Left lung (tissue), 10 donors: ENCODE measurements around the gene ARL5A. TPM values are rescaled to one million over a fixed set of nuclear protein-coding genes. Genes with fewer than 3 reads are reported as not detected.
A peak's percentile ranks its signal among the peaks of the same experiment; 100 is the strongest.

Experiments used
- ATAC-seq: fragments of 200-7000 bp; cut with Tn5 transposase; one replicate; pipeline ENCODE4 v1.9.1; 2020; ENCODE audit warnings: moderate library complexity
- DNase-seq, 4 donors: peaks; one replicate each; pipeline ENCODE4 v3.0.0-alpha.2; 2013 to 2020
- H3K27ac ChIP-seq, 2 donors: fragments of 200-600 bp; sonication (generic) in 1 of 2; one replicate each; pipeline versions ENCODE4 v1.5.0 to v1.8.0; 2020 to 2021
- H3K27me3 ChIP-seq, 2 donors: fragments of 200-600 bp; sonication (generic) in 1 of 2; one replicate each; pipeline versions ENCODE4 v1.5.0 to v1.8.0; 2020 to 2021
- H3K36me3 ChIP-seq, 2 donors: fragments of 200-600 bp; sonication (generic) in 1 of 2; one replicate each; pipeline versions ENCODE4 v1.5.0 to v1.8.0; 2020 to 2021
- H3K4me1 ChIP-seq, 2 donors: fragments of 200-600 bp; one replicate each; pipeline ENCODE4 v1.8.0; 2021
- H3K4me3 ChIP-seq, 2 donors: fragments of 200-600 bp; sonication (generic) in 1 of 2; one replicate each; pipeline versions ENCODE4 v1.5.0 to v1.8.0; 2020 to 2021; ENCODE audit warnings: mild to moderate bottlenecking in 1 of 2
- H3K9me3 ChIP-seq, 2 donors: fragments of 200-600 bp; sonication (generic) in 1 of 2; one replicate each; pipeline versions ENCODE4 v1.5.0 to v1.8.0; 2020 to 2021
- intact Hi-C, 2 donors: fragments of 100-400 bp; cut with DNase I; formaldehyde crosslinking; loops; one replicate each; pipeline versions ENCODE4 v1.11.2 to v1.14.2; 2022
- polyA plus RNA-seq, 6 donors: library from polyadenylated mRNA; unstranded; fragments of 120-200 nt; gene quantifications; one replicate each; pipeline ENCODE4 v1.2.1, GENCODE V29; 2013; ENCODE audit not compliant: insufficient read length in 6 of 6
- total RNA-seq, 2 donors: library from RNA; stranded (reverse); fragmentation: NEBNext Ultra II Directional; extraction: Animal tissue kit (Norgen Biotek cat#: 25700); gene quantifications; one replicate each; pipeline ENCODE4 v1.2.1, GENCODE V29; 2021
- TF ChIP-seq, protein P1 (sequence below), 2 donors: fragments of 200-600 bp; sonication (generic) in 1 of 2; IDR thresholded peaks; one replicate each; pipeline versions ENCODE4 v1.5.0 to v1.8.0; 2021; ENCODE audit warnings: antibody characterized with exemption in 2 of 2
- donor health status: DM: no; HTN: yes; CAD: no.
- donor health status: DM: no; HTN: no; CAD: no.

Gene ARL5A
- total and polyA plus RNA-seq, 8 donors = 41.2 to 58.0 (median 48.6) TPM

GRCh38 chr2:151828890-151829324 is 686 bp upstream of the ARL5A start:
- no peak for ATAC-seq
- intact Hi-C loops = no loop called here

DNA sequence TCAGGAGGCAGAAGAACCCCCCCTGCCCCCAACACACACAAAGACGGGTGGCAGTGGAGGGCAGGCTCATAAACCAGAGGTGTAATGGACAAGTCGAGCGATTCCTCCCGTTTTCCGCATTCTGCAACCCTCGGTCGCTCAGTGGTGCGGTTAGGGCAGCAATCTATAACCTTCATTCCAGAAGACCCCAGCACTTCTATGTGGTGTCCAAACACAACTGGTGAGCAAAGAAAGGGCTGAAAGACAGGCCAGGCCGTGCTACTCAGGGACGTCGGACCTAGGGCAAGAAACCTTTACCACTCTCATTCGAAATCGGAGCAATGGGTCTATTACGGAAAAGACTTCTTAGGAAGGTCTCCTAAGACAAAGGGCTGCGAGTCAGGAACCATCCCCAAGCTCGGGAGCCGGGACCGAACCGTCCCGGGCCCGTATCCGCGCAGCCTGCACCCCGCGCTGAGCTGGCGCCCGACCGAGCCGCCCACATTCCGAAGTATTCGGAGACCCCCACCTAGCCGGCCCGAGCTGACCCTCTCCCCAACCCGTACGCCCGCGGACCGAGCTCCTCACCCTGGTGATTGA is 568 bp downstream of the ARL5A start:
- DNase-seq = peak in 2 of 4 donors; percentile 27 to 44
- peak; percentile 36 for ATAC-seq
- no peaks in the 10 kb centered on the region for H3K36me3 ChIP-seq
- peak overlapping the region; percentile 84 to 90 for H3K27ac ChIP-seq
- H3K9me3 ChIP-seq = no peaks in the 10 kb centered on the region
- intact Hi-C loops = no loop called here
- H3K4me3 ChIP-seq = peak overlapping the region; percentile 76 to 79
- H3K4me1 ChIP-seq = peaks cover 19 to 45% of the 10 kb centered on the region in 2 donors
- TF ChIP-seq, protein P1, sequence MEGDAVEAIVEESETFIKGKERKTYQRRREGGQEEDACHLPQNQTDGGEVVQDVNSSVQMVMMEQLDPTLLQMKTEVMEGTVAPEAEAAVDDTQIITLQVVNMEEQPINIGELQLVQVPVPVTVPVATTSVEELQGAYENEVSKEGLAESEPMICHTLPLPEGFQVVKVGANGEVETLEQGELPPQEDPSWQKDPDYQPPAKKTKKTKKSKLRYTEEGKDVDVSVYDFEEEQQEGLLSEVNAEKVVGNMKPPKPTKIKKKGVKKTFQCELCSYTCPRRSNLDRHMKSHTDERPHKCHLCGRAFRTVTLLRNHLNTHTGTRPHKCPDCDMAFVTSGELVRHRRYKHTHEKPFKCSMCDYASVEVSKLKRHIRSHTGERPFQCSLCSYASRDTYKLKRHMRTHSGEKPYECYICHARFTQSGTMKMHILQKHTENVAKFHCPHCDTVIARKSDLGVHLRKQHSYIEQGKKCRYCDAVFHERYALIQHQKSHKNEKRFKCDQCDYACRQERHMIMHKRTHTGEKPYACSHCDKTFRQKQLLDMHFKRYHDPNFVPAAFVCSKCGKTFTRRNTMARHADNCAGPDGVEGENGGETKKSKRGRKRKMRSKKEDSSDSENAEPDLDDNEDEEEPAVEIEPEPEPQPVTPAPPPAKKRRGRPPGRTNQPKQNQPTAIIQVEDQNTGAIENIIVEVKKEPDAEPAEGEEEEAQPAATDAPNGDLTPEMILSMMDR (IDR thresholded peaks at IDR 0.05) = no peak
- H3K27me3 ChIP-seq = no peaks in the 10 kb centered on the region

More at GRCh38 chr2:151828890-151829324, 686 bp upstream of the ARL5A start:
- Histone ChIP-seq H3K9me3 (no peaks in the 10 kb centered on the region), H3K36me3 (no peaks in the 10 kb centered on the region), H3K27ac (peak overlapping the region; percentile 84 to 90), H3K27me3 (no peaks in the 10 kb centered on the region), H3K4me3 (peak overlapping the region; percentile 76 to 79), H3K4me1 (peaks cover 17 to 41% of the 10 kb centered on the region in 2 donors)
- TF ChIP-seq, protein P1 (IDR thresholded peaks at IDR 0.05) = no peak
- no peak for DNase-seq

DNA sequence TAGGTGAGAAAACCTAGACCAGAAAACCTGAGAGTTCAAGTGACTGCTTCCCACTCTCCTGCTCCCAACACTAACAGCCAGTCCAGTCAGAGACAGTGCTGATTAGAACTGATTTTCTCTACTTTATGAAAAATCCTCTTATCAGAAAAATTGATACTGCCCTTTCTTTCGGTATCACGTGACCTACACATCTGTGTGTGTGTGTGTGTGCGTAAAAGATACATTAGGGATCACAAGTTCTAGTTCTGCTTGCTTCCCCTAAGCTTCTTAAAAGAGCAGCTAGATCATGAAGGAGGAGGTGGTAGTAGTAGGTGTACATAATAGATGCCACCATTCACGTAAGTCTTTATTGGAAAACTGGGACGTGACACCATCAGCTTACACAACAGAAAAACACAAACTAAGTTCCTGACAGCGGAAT is 1.5 kb downstream of the ARL5A start:
- Histone ChIP-seq H3K27me3 (no peaks in the 10 kb centered on the region), H3K9me3 (no peaks in the 10 kb centered on the region), H3K4me3 (peak overlapping the region; percentile 76 to 79), H3K27ac (no peak overlapping the region), H3K4me1 (peaks cover 19 to 45% of the 10 kb centered on the region in 2 donors), H3K36me3 (no peaks in the 10 kb centered on the region)
- no peak for ATAC-seq
- TF ChIP-seq, protein P1 (IDR thresholded peaks at IDR 0.05) = no peak
- intact Hi-C loops = no loop called here
- DNase-seq = no peak

- DNase-seq = no peak
- Histone ChIP-seq H3K27me3 (no peaks in the 10 kb centered on the region), H3K27ac (peak overlapping the region in 1 of 2 donors; percentile 5), H3K36me3 (no peaks in the 10 kb centered on the region), H3K4me3 (no peak overlapping the region), H3K4me1 (peaks cover 19 to 45% of the 10 kb centered on the region in 2 donors), H3K9me3 (no peaks in the 10 kb centered on the region)
- ATAC-seq = no peak
- intact Hi-C loops = no loop called here
- TF ChIP-seq, protein P1 (IDR thresholded peaks at IDR 0.05) = no peak
These were observed 3.3 kb downstream of the ARL5A start for GRCh38 chr2:151824886-151825285.

DNA sequence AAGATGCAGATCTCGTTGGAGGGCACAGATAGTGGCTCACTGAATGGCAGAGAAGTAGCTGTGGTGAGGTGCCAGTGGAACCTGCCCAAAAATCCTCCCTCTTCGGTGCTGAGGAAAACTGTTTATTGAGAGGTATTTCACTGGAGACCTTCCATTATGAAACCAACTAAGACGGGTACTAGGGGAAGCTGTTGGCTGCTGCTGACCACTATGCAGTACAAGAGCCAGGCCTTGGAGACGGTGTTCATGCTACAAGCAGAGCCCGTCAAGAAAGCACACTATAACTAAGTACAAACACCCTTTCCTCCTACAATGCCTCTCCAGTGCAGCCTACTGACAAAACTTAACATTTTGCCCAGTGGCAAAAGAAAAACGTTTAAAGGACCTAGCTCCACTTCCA is 4.6 kb downstream of the ARL5A start:
- Histone ChIP-seq H3K4me3 (no peak overlapping the region), H3K27me3 (no peaks in the 10 kb centered on the region), H3K4me1 (peaks cover 15 to 39% of the 10 kb centered on the region in 2 donors), H3K9me3 (no peaks in the 10 kb centered on the region), H3K36me3 (no peaks in the 10 kb centered on the region), H3K27ac (no peak overlapping the region)
- no peak for ATAC-seq
- TF ChIP-seq, protein P1 (IDR thresholded peaks at IDR 0.05) = no peak
- intact Hi-C loops = no loop called here
- DNase-seq = no peak
